HCT116 (cell line): ENCODE results near the gene LAMC3. TPM values are rescaled to one million over a fixed set of nuclear protein-coding genes. Genes with fewer than 3 reads are reported as not detected.

ENCODE experiments used
- ATAC-seq: fragments of 200-7000 bp; cut with Tn5 transposase; 2 replicates; pipeline ENCODE4 v1.9.1; 2020; ENCODE audit warnings: mild to moderate bottlenecking, moderate library complexity
- BruUV-seq: library from RNA; stranded (reverse); fragments of 400-500 nt; replicated peaks from 2 replicates; lab custom pipeline; 2021; lab: Mats Ljungman, UMichigan
- CTCF ChIA-PET: fragments of 300-600 bp; sonication (Branson Sonifier 250); formaldehyde crosslinking; loops from one replicate; lab custom pipeline; 2021; ENCODE audit warnings: antibody characterized with exemption; lab: Charles Lee
- POLR2A ChIA-PET: fragments of 300-600, 350-600 bp; sonication (Branson Sonifier 250); formaldehyde crosslinking; loops from one replicate; lab custom pipeline; 2021; ENCODE audit warnings: antibody characterized with exemption; lab: Charles Lee
- RAD21 ChIA-PET, 2 experiments: fragments of 300-600 bp; sonication (Branson Sonifier 250); formaldehyde crosslinking; loops; one replicate each; lab custom pipeline; 2023; ENCODE audit warnings: low total read pairs in 2 of 2; ENCODE audit not compliant: uncharacterized antibody in 2 of 2, unreplicated experiment in 2 of 2, low non-redundant PET in 1 of 2; lab: Charles Lee
- DNase-seq: peaks from one replicate; pipeline ENCODE4 v3.0.0-alpha.2; 2010; ENCODE audit warnings: low read depth, low spot score
- H2AFZ ChIP-seq: fragments of 200-600 bp; shearing (Covaris generic), sonication (generic); 2 replicates; pipeline ENCODE4 v1.6.1; 2017; ENCODE audit warnings: low read depth, mixed run types, mixed read lengths, antibody characterized with exemption, low read length; ENCODE audit not compliant: poor library complexity, severe bottlenecking
- H3K27ac ChIP-seq: 2 replicates; pipeline ENCODE4 v1.5.1; 2012; ENCODE audit warnings: low read depth, low read length
- H3K27me3 ChIP-seq: fragments of 200-600 bp; sonication (generic); 2 replicates; pipeline ENCODE4 v1.6.1; 2016; ENCODE audit warnings: mixed run types, low read length, mixed read lengths; ENCODE audit not compliant: insufficient read depth
- H3K36me3 ChIP-seq, 2 experiments: fragments of 200-500 bp in 1 of 2; fragments of 200-600 bp in 1 of 2; sonication (Bioruptor generic) in 1 of 2; sonication (generic) in 1 of 2; 2 replicates each; pipeline versions ENCODE4 v1.5.1 to v1.6.1; 2014 to 2016; ENCODE audit warnings: low read length in 2 of 2, inconsistent platforms in 1 of 2, mixed read lengths in 1 of 2, mixed run types in 1 of 2; ENCODE audit not compliant: insufficient read depth in 2 of 2, control insufficient read depth in 1 of 2
- H3K4me1 ChIP-seq, 2 experiments: fragments of 200-600 bp in 1 of 2; sonication (generic) in 1 of 2; 2 replicates each; pipeline versions ENCODE4 v1.5.1 to v1.6.1; 2012 to 2017; ENCODE audit warnings: low read length in 2 of 2, inconsistent platforms in 1 of 2, mild to moderate bottlenecking in 1 of 2, mixed read lengths in 1 of 2, mixed run types in 1 of 2, moderate library complexity in 1 of 2; ENCODE audit not compliant: insufficient read depth in 2 of 2, control insufficient read depth in 1 of 2
- H3K4me2 ChIP-seq: fragments of 200-600 bp; sonication (generic); 2 replicates; pipeline ENCODE4 v1.6.1; 2017; ENCODE audit warnings: mixed run types, low read length, mixed read lengths
- H3K4me3 ChIP-seq, 2 experiments: fragments of 200-600 bp in 1 of 2; sonication (generic) in 1 of 2; replicated peaks in 1 of 2; 2 replicates each; pipeline ENCODE4 v1.5.1; 2011 to 2016; ENCODE audit warnings: low read length in 2 of 2, control low read depth in 1 of 2, low read depth in 1 of 2, mild to moderate bottlenecking in 1 of 2, mixed read lengths in 1 of 2, mixed run types in 1 of 2
- H3K79me2 ChIP-seq: fragments of 200-600 bp; sonication (generic); 2 replicates; pipeline ENCODE4 v1.6.1; 2017; ENCODE audit warnings: mild to moderate bottlenecking, mixed run types, low read length, moderate library complexity, mixed read lengths; ENCODE audit not compliant: insufficient read depth
- H3K9ac ChIP-seq: fragments of 200-600 bp; sonication (generic); 2 replicates; pipeline ENCODE4 v1.6.1; 2016; ENCODE audit warnings: low read length, mixed read lengths
- H3K9me2 ChIP-seq: fragments of 200-600 bp; sonication (generic), shearing (Covaris generic); 2 replicates; pipeline ENCODE4 v1.6.1; 2017; ENCODE audit warnings: mixed run types, mild to moderate bottlenecking, moderate library complexity; ENCODE audit not compliant: insufficient read depth
- H3K9me3 ChIP-seq, 2 experiments: fragments of 200-500 bp in 1 of 2; fragments of 200-600 bp in 1 of 2; sonication (Bioruptor generic) in 1 of 2; sonication (generic) in 1 of 2; 2 replicates each; pipeline ENCODE4 v1.6.1; 2014 to 2017; ENCODE audit warnings: low read length in 2 of 2, mixed read lengths in 2 of 2, inconsistent platforms in 1 of 2, low read depth in 1 of 2, mild to moderate bottlenecking in 1 of 2, mixed run types in 1 of 2, moderate library complexity in 1 of 2; ENCODE audit not compliant: control insufficient read depth in 1 of 2, insufficient read depth in 1 of 2
- H4K20me1 ChIP-seq: fragments of 200-600 bp; sonication (generic), shearing (Covaris generic); 2 replicates; pipeline ENCODE4 v1.6.1; 2017; ENCODE audit warnings: mixed run types, mild to moderate bottlenecking, moderate library complexity; ENCODE audit not compliant: insufficient read depth
- CBX3 ChIP-seq: IDR thresholded peaks from 2 replicates; pipeline ENCODE4 v1.6.1; 2012; ENCODE audit warnings: low read depth
- CEBPB ChIP-seq: IDR thresholded peaks from 2 replicates; pipeline ENCODE4 v1.6.1; 2012; ENCODE audit warnings: low read depth
- EGR1 ChIP-seq: IDR thresholded peaks from 2 replicates; pipeline ENCODE4 v1.6.1; 2012; ENCODE audit warnings: low read depth
- EZH2phosphoT487 ChIP-seq: fragments of 200-600 bp; IDR thresholded peaks from 2 replicates; pipeline ENCODE4 v1.6.1; 2018; ENCODE audit warnings: antibody characterized with exemption, borderline replicate concordance
- FOSL1 ChIP-seq: IDR thresholded peaks from 2 replicates; pipeline ENCODE4 v1.6.1; 2012; ENCODE audit warnings: low read depth
- POLR2A ChIP-seq: IDR thresholded peaks from 2 replicates; pipeline ENCODE4 v1.7.0; 2011; ENCODE audit warnings: borderline replicate concordance; ENCODE audit not compliant: insufficient read depth, insufficient read length; ENCODE audit errors: extremely low read depth
- POLR2AphosphoS5 ChIP-seq: IDR thresholded peaks from 2 replicates; pipeline ENCODE4 v1.6.1; 2011; ENCODE audit warnings: mild to moderate bottlenecking, low read depth, low read length, moderate library complexity
- RAD21 ChIP-seq: IDR thresholded peaks from 2 replicates; pipeline ENCODE4 v1.6.1; 2012; ENCODE audit warnings: low read depth, mild to moderate bottlenecking
- SIN3A ChIP-seq: IDR thresholded peaks from 2 replicates; pipeline ENCODE4 v1.6.1; 2012; ENCODE audit warnings: low read depth
- SP1 ChIP-seq: IDR thresholded peaks from 2 replicates; pipeline ENCODE4 v1.6.1; 2012; ENCODE audit warnings: low read depth
- TCF7L2 ChIP-seq: IDR thresholded peaks from 2 replicates; pipeline ENCODE4 v1.7.0; 2011; ENCODE audit warnings: borderline replicate concordance, inconsistent platforms; ENCODE audit not compliant: insufficient read depth, insufficient read length; ENCODE audit errors: extremely low read depth
- YY1 ChIP-seq: IDR thresholded peaks from 2 replicates; pipeline ENCODE4 v1.6.1; 2011; ENCODE audit warnings: low read length, low read depth, moderate library complexity, mild to moderate bottlenecking; ENCODE audit not compliant: insufficient replicate concordance; ENCODE audit errors: extremely low read depth
- ZFX ChIP-seq: fragments of 450-650 bp; IDR thresholded peaks from 2 replicates; pipeline ENCODE4 v1.6.1; 2017
- ZNF274 ChIP-seq: fragments of 200-500 bp; sonication (Bioruptor generic); IDR thresholded peaks from 2 replicates; pipeline ENCODE4 v1.6.1; 2014; ENCODE audit warnings: mild to moderate bottlenecking, low read depth, low read length, inconsistent platforms
- intact Hi-C: fragments of 100-400 bp; cut with micrococcal nuclease; formaldehyde crosslinking; loops from 2 replicates; pipeline ENCODE4 v1.10.0; 2022
- total RNA-seq: library from RNA; stranded (reverse); gene quantifications from one replicate; pipeline ENCODE4 v1.2.1, GENCODE V29; 2021; ENCODE audit not compliant: unreplicated experiment
- TF ChIP-seq, protein P1 (sequence below): IDR thresholded peaks from 2 replicates; pipeline ENCODE4 v1.6.1; 2012
- TF ChIP-seq, protein P2 (sequence below): IDR thresholded peaks from 2 replicates; pipeline ENCODE4 v1.6.1; 2011; ENCODE audit warnings: mild to moderate bottlenecking, low read length, moderate library complexity; ENCODE audit not compliant: insufficient replicate concordance; ENCODE audit errors: extremely low read depth
- TF ChIP-seq, protein P3 (sequence below): IDR thresholded peaks from 2 replicates; pipeline ENCODE4 v1.6.1; 2012

LAMC3 gene
- total RNA-seq, 1 experiment from 2014 or later: 7.7 TPM

DNA sequence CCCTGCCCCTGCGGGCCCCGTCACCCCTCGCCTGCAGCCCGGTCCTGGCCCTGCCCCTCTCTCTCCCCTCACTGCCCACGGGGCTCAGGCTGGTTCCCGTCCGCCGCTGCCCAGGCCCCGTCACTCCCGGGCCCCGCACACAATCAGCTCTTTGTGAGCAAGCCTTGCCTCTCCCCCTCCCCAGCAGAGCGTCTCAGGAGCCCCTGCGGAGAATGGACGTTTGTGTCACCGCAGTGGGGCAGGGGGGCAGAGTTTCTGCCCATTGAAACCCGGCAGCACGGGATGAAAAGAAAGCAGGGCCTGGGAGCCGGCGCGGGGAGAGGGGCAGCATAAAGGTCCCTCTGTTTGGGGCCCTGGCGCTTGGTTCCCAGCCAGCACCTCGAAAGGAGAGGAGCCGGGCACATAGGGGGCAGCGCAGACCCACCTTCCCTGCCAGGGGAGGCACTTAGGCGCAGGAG lies 102.9 kb downstream of the LAMC3 start (continued):
- TF ChIP-seq SP1 (no peak), RAD21 (no peak), ZNF274 (no peak), YY1 (no peak)
- TF ChIP-seq, protein P1, sequence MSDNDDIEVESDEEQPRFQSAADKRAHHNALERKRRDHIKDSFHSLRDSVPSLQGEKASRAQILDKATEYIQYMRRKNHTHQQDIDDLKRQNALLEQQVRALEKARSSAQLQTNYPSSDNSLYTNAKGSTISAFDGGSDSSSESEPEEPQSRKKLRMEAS: no peak

DNA sequence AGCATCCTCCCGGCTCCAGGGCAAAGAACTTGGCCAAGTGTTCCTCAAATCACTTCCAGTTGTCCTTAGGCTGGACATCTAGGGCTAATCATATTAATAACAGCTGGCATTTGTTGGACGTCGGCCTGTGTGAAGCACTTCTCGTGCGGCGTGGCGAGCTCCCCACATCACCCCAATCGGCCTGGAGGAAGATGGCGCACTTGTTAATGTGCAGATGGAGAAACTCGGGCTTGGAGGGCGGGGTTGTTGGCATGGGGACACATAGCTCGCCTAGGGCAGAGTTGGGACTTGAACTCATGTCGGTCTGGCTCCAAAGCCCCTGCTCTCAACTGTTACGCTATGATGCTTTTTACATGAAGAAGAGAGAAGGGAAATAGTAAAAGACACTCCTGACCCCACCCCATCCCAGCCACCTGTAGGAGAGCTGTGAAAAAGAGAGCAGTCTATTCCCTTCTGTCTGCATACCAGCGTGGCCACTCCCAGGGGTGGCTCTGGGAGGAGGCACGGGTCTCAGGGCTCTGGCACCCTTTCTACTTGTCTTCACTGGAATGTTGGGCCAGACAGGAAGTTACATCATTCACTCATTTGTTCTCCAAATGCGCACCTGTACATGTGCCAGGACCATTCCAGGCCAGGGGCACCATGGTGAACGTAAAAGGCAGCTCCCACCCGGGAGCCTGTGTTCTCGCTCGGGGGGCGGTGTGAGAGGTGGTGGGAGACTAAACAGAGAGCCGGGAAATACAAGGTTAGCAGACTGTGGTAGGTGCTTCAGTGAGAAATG lies 103.6 kb downstream of the LAMC3 start:
- ChIA-PET POLR2A (no interaction called here), CTCF (no interaction called here), RAD21 (no interaction called here)
- Histone ChIP-seq H3K9ac (no peak overlapping the region), H3K4me2 (no peak overlapping the region), H2AFZ (no peak overlapping the region), H3K27me3 (no peaks in the 10 kb centered on the region), H3K36me3 (no peaks in the 10 kb centered on the region), H3K9me3 (no peaks in the 10 kb centered on the region), H3K79me2 (no peaks in the 10 kb centered on the region), H3K4me3 (no peak overlapping the region), H3K9me2 (no peaks in the 10 kb centered on the region), H4K20me1 (no peaks in the 10 kb centered on the region), H3K27ac (no peak overlapping the region), H3K4me1 (no peaks in the 10 kb centered on the region)
- intact Hi-C loops: no loop called here
- ATAC-seq (no peak), DNase-seq (no peak)
- BruUV-seq: no TSS peak
- no peak for TF ChIP-seq CBX3
- no peak for TF ChIP-seq TCF7L2
- no peak for TF ChIP-seq EZH2phosphoT487
- TF ChIP-seq POLR2A: no peak
- TF ChIP-seq, protein P2, sequence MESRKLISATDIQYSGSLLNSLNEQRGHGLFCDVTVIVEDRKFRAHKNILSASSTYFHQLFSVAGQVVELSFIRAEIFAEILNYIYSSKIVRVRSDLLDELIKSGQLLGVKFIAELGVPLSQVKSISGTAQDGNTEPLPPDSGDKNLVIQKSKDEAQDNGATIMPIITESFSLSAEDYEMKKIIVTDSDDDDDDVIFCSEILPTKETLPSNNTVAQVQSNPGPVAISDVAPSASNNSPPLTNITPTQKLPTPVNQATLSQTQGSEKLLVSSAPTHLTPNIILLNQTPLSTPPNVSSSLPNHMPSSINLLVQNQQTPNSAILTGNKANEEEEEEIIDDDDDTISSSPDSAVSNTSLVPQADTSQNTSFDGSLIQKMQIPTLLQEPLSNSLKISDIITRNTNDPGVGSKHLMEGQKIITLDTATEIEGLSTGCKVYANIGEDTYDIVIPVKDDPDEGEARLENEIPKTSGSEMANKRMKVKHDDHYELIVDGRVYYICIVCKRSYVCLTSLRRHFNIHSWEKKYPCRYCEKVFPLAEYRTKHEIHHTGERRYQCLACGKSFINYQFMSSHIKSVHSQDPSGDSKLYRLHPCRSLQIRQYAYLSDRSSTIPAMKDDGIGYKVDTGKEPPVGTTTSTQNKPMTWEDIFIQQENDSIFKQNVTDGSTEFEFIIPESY: no peak
- TF ChIP-seq, protein P1: no peak
- TF ChIP-seq CEBPB: no peak
- TF ChIP-seq, protein P3, sequence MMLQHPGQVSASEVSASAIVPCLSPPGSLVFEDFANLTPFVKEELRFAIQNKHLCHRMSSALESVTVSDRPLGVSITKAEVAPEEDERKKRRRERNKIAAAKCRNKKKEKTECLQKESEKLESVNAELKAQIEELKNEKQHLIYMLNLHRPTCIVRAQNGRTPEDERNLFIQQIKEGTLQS: no peak
- TF ChIP-seq SP1: no peak
- no peak for TF ChIP-seq ZFX
- TF ChIP-seq FOSL1: no peak
- no peak for TF ChIP-seq SIN3A
- no peak for TF ChIP-seq EGR1
- no peak for TF ChIP-seq POLR2AphosphoS5
- no peak for TF ChIP-seq ZNF274
- TF ChIP-seq, all 23 proteins: peak for 0
